ENCODE measurements around the gene KRTAP12-2. TPM values are rescaled to one million over a fixed set of nuclear protein-coding genes. Genes with fewer than 3 reads are reported as not detected.

The KRTAP12-2 gene
- total RNA-seq, 1 experiment from 2014 or later: not detected

DNA sequence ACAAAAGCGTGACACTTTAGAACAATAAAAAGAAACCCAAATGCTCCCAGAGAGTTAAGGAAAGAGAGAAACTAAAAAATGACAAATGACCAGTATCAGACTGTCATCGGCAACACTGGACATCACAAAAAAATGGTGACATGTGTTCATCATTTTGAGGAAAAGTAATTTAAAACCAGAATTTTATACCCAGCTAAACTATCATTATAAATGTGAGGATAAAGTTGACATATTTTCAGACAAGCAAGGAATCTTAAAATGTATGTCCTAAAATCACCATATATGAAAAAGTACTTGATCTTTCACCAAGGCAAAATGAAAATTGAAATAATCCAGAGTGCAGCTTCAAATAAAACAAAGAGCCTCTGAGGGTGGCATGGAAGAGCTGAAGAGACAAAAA, 21.8 kb downstream of the KRTAP12-2 start:
- Histone ChIP-seq H3K9me3 (peaks cover 13% of the 10 kb centered on the region), H3K4me3 (ENCODE audit: low read depth, low read length) (no peak overlapping the region), H3K27me3 (replicated peaks; ENCODE audit: control insufficient read depth, insufficient read depth, low read length) (no peaks in the 10 kb centered on the region), H3K36me3 (ENCODE audit: control insufficient read depth, insufficient read depth, low read length) (no peaks in the 10 kb centered on the region), H3K4me1 (no peaks in the 10 kb centered on the region)
- no TSS peak for BruUV-seq (replicated peaks)
- Mint-ChIP-seq H3K27me3 (ENCODE audit: insufficient read depth, unreplicated experiment) (peaks cover 8% of the 10 kb centered on the region), H3K36me3 (ENCODE audit: insufficient read depth, unreplicated experiment) (no peaks in the 10 kb centered on the region), H3K9me3 (ENCODE audit: unreplicated experiment) (peaks cover 55% of the 10 kb centered on the region), H3K4me3 (ENCODE audit: unreplicated experiment) (no peak overlapping the region), H3K27ac (ENCODE audit: unreplicated experiment) (no peak overlapping the region), H3K4me1 (ENCODE audit: low read depth, unreplicated experiment) (no peaks in the 10 kb centered on the region)
- no peak for TF ChIP-seq CTCF (IDR thresholded peaks at IDR 0.05; ENCODE audit: insufficient read depth in 1 of 2, low read depth in 1 of 2, low read length in 1 of 2, severe bottlenecking in 1 of 2, unreplicated experiment in 1 of 2)
- CTCF ChIA-PET: no interaction called here
- POLR2A ChIA-PET: no interaction called here
- intact Hi-C loops (cut with micrococcal nuclease; ENCODE audit: unreplicated experiment): no loop called here
- no peak for DNase-seq

DNA sequence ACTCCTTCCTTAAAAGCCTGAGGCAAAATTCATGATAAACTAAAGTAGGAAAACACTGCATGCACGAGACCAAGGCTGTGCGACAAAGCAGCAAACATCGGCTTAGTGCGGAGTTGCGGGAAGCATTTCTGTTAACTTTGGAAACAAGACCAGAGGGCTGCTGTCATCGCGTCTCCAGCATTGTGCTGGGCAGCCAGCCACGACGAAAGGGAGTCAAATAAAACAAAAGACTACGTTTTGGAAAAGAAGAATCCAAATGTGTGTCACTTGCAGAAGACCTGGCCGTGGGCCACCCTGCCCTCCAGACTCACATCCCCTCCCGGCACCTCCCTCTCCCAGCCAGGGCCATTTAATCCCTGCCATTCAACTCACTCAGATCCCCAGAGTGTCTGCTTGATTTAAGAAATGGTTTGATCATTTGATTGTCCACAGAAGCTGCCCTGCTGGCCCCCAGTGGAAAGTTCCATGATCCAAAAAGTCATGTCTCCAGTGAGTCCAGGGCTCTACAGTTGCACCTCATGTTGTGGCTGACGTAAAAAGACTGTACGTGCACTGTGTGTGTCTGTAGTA, 22.9 kb downstream of the KRTAP12-2 start:
- Histone ChIP-seq H3K4me1 (no peaks in the 10 kb centered on the region), H3K4me3 (ENCODE audit: low read depth, low read length) (no peak overlapping the region), H3K9me3 (peaks cover 13% of the 10 kb centered on the region), H3K27me3 (replicated peaks; ENCODE audit: control insufficient read depth, insufficient read depth, low read length) (no peaks in the 10 kb centered on the region), H3K36me3 (ENCODE audit: control insufficient read depth, insufficient read depth, low read length) (no peaks in the 10 kb centered on the region)
- Mint-ChIP-seq H3K4me1 (ENCODE audit: low read depth, unreplicated experiment) (no peaks in the 10 kb centered on the region), H3K9me3 (ENCODE audit: unreplicated experiment) (peaks cover 55% of the 10 kb centered on the region), H3K4me3 (ENCODE audit: unreplicated experiment) (no peak overlapping the region), H3K27me3 (ENCODE audit: insufficient read depth, unreplicated experiment) (peaks cover 8% of the 10 kb centered on the region), H3K36me3 (ENCODE audit: insufficient read depth, unreplicated experiment) (no peaks in the 10 kb centered on the region), H3K27ac (ENCODE audit: unreplicated experiment) (no peak overlapping the region)
- DNase-seq: no peak
- TF ChIP-seq CTCF (IDR thresholded peaks at IDR 0.05; ENCODE audit: insufficient read depth in 1 of 2, low read depth in 1 of 2, low read length in 1 of 2, severe bottlenecking in 1 of 2, unreplicated experiment in 1 of 2): no peak
- POLR2A ChIA-PET: no interaction called here
- CTCF ChIA-PET: no interaction called here
- no TSS peak for BruUV-seq (replicated peaks)
- intact Hi-C loops (cut with micrococcal nuclease; ENCODE audit: unreplicated experiment): no loop called here

DNA sequence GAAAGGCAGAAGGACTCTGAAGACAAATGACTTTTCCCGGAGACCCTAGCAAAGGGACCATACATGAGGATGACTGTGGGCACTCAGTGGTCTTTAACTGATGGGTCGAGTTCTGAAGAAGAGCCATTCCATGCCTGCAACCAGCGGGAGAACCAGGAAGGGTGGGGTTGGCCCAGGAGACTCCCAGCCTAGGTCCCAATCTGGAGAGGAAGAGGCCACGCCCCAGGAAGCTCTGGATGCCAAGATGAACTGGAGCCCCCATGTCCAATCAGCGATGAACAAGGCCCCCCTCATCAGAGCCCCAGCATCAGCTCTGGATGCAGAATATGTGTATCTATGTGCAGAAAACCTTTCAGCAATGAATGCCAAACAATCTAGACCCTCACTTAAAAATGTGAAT, 26.0 kb downstream of the KRTAP12-2 start:
- H3K9me3 ChIP-seq: peaks cover 13% of the 10 kb centered on the region
- Mint-ChIP-seq H3K9me3 (ENCODE audit: unreplicated experiment) (peaks cover 50% of the 10 kb centered on the region), H3K4me3 (ENCODE audit: unreplicated experiment) (no peak overlapping the region), H3K27me3 (ENCODE audit: insufficient read depth, unreplicated experiment) (peaks cover 8% of the 10 kb centered on the region), H3K36me3 (ENCODE audit: insufficient read depth, unreplicated experiment) (no peaks in the 10 kb centered on the region), H3K4me1 (ENCODE audit: low read depth, unreplicated experiment) (no peaks in the 10 kb centered on the region), H3K27ac (ENCODE audit: unreplicated experiment) (no peak overlapping the region)
- H3K27me3 ChIP-seq (replicated peaks; ENCODE audit: control insufficient read depth, insufficient read depth, low read length): no peaks in the 10 kb centered on the region
- intact Hi-C loops (cut with micrococcal nuclease; ENCODE audit: unreplicated experiment): no loop called here
- TF ChIP-seq CTCF (IDR thresholded peaks at IDR 0.05; ENCODE audit: insufficient read depth in 1 of 2, low read depth in 1 of 2, low read length in 1 of 2, severe bottlenecking in 1 of 2, unreplicated experiment in 1 of 2): no peak
- DNase-seq: no peak
- no TSS peak for BruUV-seq (replicated peaks)
- POLR2A ChIA-PET: no interaction called here
- H3K4me3 ChIP-seq (ENCODE audit: low read depth, low read length): no peak overlapping the region
- CTCF ChIA-PET: no interaction called here
- H3K36me3 ChIP-seq (ENCODE audit: control insufficient read depth, insufficient read depth, low read length): no peaks in the 10 kb centered on the region
- H3K4me1 ChIP-seq: no peaks in the 10 kb centered on the region

Measured in Caco-2 (cell line).